Measurements from ENCODE around the gene OVOL2.

Gene OVOL2

GRCh38 chr20:17985388-17986018 is 72.2 kb downstream of the OVOL2 start:
- no peak for DNase-seq (ENCODE audit: low read depth in 2 of 2)

- no peak for DNase-seq (ENCODE audit: low read depth in 2 of 2)
Observed at GRCh38 chr20:17976305-17976704, 81.4 kb downstream of the OVOL2 start.
